GM21528 (cell line): ENCODE data around the gene GSTA1.
"Not testable (repeated sequence)": the region's sequence is repeated elsewhere in the genome, so short reads cannot be mapped to it uniquely, and the experiment has no call there.

Source experiments
- ATAC-seq: cut with Tn5 transposase; IDR thresholded peaks from one replicate; pipeline ENCODE4 v1.9.1; 2021; ENCODE audit warnings: mild to moderate bottlenecking, moderate library complexity; ENCODE audit not compliant: unreplicated experiment, low FRiP score

GSTA1 gene

DNA sequence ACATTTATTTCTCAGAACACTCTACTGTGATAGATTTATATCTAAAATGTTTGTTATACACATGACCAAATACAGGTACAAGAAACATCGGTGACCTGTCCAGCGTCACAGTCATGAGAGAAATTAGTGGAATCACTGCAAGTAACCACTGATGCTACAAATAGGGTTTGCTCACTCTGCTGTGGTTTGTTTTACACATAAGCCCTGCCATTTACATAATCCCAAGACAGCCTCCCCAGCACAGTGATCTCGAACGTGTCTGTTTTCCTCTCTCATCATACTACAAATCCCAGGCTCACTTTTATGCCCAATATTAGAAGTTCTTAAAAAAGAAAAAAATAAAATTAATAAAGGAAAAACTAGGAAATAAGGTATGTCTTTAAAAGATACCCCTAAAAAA is 6.2 kb upstream of the GSTA1 start:
- ATAC-seq: not testable (repeated sequence)

- no peak for ATAC-seq
Observed at GRCh38 chr6:52808660-52809059, 5.0 kb upstream of the GSTA1 start.

GRCh38 chr6:52802806-52803205 is 810 bp downstream of the GSTA1 start:
- no peak for ATAC-seq

DNA sequence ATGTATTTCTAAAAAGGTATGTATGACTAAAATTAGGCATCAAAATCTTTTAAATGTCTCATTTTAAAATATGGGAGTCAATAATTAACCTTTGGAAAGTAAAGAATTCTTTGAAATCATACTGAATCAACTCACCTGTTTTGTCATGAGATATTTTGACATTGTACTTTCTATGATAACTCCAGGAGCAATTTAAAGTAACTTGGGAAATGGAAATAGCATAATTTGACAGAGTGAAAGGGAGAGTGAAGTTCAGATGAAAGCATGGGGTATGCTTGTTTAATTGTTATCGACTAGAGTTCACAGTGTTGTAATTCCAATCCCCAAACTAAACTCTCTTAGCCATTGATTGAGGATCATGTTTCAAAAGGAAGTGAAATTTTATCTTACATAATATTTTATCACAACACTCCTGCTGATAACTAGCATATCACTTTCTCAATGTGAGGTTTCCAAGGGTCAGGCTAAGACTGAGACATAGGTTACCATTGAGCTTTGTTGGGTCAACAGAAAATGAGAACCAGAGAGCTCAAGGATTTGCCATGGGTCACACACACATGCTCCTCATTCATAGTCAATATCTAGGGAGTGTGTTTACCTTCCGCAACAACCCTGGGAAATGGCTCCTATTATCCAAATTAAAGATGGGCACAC is 2.3 kb downstream of the GSTA1 start:
- ATAC-seq: no peak

GRCh38 chr6:52799272-52799671 is 4.3 kb downstream of the GSTA1 start:
- not testable (repeated sequence) for ATAC-seq

DNA sequence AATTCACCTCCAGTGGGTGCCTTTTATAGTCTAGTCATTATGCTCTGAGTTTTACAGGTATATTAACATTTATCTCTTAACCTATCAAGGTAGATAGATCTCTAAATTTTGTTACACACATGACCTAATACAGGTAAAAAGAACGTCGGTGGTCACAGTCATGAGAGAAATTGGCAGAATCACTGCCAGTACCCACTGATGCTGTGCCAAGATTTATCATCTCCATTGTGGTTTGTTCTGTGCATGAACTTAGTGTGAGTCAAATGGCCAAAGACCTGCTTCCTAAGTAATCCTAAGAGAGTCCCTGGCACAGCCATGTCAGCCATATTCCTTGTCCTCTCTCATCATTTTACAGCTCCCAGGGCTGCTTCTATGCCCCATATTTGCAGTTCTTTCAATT is 9.2 kb downstream of the GSTA1 start:
- not testable (repeated sequence) for ATAC-seq

GRCh38 chr6:52790861-52791260 is 12.8 kb downstream of the GSTA1 start:
- no peak for ATAC-seq

- ATAC-seq: not testable (repeated sequence)
Observed at GRCh38 chr6:52789658-52790057, 14.0 kb downstream of the GSTA1 start.

GRCh38 chr6:52788478-52788877 is 15.1 kb downstream of the GSTA1 start:
- no peak for ATAC-seq

DNA sequence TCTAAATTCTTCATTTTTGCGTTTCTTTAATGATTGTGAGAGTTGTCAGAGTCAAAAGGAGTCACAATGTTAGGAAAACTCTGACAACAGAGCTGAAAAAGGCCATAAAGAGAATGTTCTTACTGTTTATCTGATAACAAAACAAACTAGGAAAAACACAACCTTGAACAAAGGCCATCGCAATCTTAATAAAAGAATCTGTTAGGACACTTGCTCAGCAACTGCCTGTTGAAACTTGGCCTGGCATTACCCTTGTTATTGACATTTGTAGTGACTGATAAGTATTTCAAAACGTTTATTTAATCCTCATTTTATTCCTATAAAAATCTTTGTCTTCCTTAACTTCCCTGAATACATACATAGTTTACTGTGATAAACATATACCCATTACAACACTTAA is 15.7 kb downstream of the GSTA1 start:
- no peak for ATAC-seq

DNA sequence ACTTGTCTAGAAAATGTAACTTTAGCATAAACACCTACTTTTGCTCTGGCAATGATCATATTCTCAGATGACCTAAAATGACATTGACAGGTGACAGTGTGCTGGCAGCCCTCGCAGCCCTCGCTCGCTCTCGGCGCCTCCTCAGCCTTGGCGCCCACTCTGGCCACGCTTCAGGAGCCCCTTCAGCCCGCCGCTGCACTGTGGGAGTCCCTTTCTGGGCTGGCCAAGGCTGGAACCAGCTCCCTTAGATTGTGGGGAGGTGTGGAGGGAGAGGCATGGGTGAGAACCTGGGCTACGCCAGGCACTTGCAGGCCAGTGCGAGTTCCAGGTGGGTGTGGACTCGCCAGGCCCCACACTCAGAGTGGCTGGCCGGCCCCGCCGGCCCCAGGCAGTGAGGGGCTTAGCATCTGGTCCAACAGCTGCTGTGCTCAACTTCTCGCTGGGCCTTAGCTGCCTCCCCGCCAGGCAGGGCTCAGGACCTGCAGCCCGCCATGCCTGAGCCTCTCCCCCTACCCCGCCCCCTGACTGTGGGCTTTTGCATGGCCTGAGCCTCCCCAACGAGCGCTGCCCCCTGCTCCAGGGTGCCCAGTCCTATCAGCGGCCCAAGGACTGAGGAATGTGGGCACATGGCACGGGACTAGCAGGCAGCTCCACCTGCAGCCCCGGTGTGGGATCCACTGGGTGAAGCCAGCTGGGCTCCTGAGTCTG is 17.2 kb downstream of the GSTA1 start:
- no peak for ATAC-seq

GRCh38 chr6:52782696-52783274 is 20.8 kb downstream of the GSTA1 start:
- ATAC-seq: not testable (repeated sequence)

- not testable (repeated sequence) for ATAC-seq
Observed at GRCh38 chr6:52782209-52782608, 21.4 kb downstream of the GSTA1 start.

- ATAC-seq: no peak
Observed at GRCh38 chr6:52779237-52779636, 24.4 kb downstream of the GSTA1 start.

- ATAC-seq: not testable (repeated sequence)
Observed at GRCh38 chr6:52776711-52777351, 26.8 kb downstream of the GSTA1 start.

DNA sequence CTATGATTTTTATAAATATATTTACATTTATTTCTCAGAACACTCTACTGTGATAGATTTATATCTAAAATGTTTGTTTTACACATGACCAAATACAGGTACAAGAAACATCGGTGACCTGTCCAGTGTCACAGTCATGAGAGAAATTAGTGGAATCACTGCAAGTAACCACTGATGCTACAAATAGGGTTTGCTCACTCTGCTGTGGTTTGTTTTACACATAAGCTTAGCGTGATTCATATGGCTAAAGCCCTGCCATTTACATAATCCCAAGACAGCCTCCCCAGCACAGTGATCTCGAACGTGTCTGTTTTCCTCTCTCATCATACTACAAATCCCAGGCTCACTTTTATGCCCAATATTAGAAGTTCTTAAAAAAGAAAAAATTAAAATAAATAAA is 34.2 kb downstream of the GSTA1 start:
- not testable (repeated sequence) for ATAC-seq

DNA sequence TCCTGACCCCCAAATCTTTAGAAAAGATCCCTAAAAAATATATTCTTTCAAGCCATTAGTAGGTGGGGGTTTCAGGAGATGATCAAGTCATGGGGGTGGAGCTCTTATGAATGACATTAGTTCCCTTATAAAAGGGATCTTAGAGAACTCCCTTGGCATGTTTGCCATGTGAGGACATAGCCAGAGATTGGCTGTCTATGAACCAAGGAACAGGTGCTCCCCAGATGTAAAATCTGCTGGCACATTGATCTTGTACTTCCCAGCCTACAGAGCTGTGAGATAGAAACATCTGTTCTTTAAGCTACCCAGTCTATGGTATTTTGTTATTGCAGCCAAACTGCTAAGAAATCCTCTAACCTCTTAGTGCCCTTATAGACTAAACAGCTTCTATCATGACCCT is 36.0 kb downstream of the GSTA1 start:
- not testable (repeated sequence) for ATAC-seq

GRCh38 chr6:52763322-52763916 is 40.2 kb downstream of the GSTA1 start, which contains the start of gene GSTA2:
GSTA2 (minus strand) TSS chr6:52763475; CDS start chr6:52757947, 5,528 bp downstream.
- ATAC-seq: not testable (repeated sequence)

- ATAC-seq: not testable (repeated sequence)
Observed at GRCh38 chr6:52761673-52762491, 41.7 kb downstream of the GSTA1 start.
